GM12878 (cell line): Measurements from ENCODE around the gene CHAD. TPM values are rescaled to one million over a fixed set of nuclear protein-coding genes. Genes with fewer than 3 reads are reported as not detected.
A peak's percentile ranks its signal among the peaks of the same experiment; 100 is the strongest.

ENCODE experiments used
- ASH2L ChIP-seq: fragments of 300-600, 200-600 bp; sonication (generic); IDR thresholded peaks from 2 replicates; pipeline ENCODE4 v1.6.1; 2017; ENCODE audit warnings: low read depth, mild to moderate bottlenecking, borderline replicate concordance
- ATF3 ChIP-seq: IDR thresholded peaks from 2 replicates; pipeline ENCODE4 v1.6.1; 2011; ENCODE audit warnings: low read depth, mild to moderate bottlenecking, low read length, moderate library complexity, borderline replicate concordance; ENCODE audit errors: extremely low read depth
- BHLHE40 ChIP-seq, 2 experiments: fragments of 450-650 bp in 1 of 2; IDR thresholded peaks; 2 replicates each; pipeline ENCODE4 v1.6.1; 2011 to 2017; ENCODE audit warnings: low read depth in 2 of 2, borderline replicate concordance in 1 of 2, improper control_type of control experiment in 1 of 2, low read length in 1 of 2, mild to moderate bottlenecking in 1 of 2
- CBFB ChIP-seq: IDR thresholded peaks from 2 replicates; pipeline ENCODE4 v1.6.1; 2016; ENCODE audit warnings: antibody characterized with exemption, low read depth
- CBX5 ChIP-seq: sonication (generic); IDR thresholded peaks from 2 replicates; pipeline ENCODE4 v1.6.1; 2016; ENCODE audit warnings: low read depth, moderate library complexity, mild to moderate bottlenecking, inconsistent platforms
- CHD2 ChIP-seq: IDR thresholded peaks from 2 replicates; pipeline ENCODE4 v1.6.1; 2011; ENCODE audit warnings: low read depth, low read length, improper control_type of control experiment, borderline replicate concordance
- E4F1 ChIP-seq: fragments of 450-650 bp; IDR thresholded peaks from 2 replicates; pipeline ENCODE4 v1.6.1; 2018; ENCODE audit warnings: borderline replicate concordance, mild to moderate bottlenecking; ENCODE audit not compliant: partially characterized antibody
- EED ChIP-seq: sonication (generic); IDR thresholded peaks from 2 replicates; pipeline ENCODE4 v1.6.1; 2016; ENCODE audit warnings: antibody characterized with exemption, low read depth
- FOS ChIP-seq: IDR thresholded peaks from 3 replicates; pipeline ENCODE4 v1.6.1; 2011; ENCODE audit warnings: borderline replicate concordance; ENCODE audit not compliant: insufficient read length; ENCODE audit errors: extremely low read depth
- HDAC2 ChIP-seq: fragments of 200-600 bp; sonication (generic); IDR thresholded peaks from 2 replicates; pipeline ENCODE4 v1.6.1; 2017
- MYB ChIP-seq: fragments of 150-350 bp; IDR thresholded peaks from 2 replicates; pipeline ENCODE4 v1.6.1; 2014; ENCODE audit warnings: mild to moderate bottlenecking, low read depth, low read length, borderline replicate concordance
- NFYB ChIP-seq: IDR thresholded peaks from 2 replicates; pipeline ENCODE4 v1.6.1; 2011; ENCODE audit warnings: low read depth, mild to moderate bottlenecking, low read length, improper control_type of control experiment, moderate library complexity; ENCODE audit not compliant: insufficient read depth
- NR2C2 ChIP-seq: IDR thresholded peaks from 2 replicates; pipeline ENCODE4 v1.6.1; 2011; ENCODE audit warnings: borderline replicate concordance, low read depth; ENCODE audit not compliant: control insufficient read depth, insufficient read length
- POLR2AphosphoS2 ChIP-seq: IDR thresholded peaks from 2 replicates; pipeline ENCODE4 v1.6.1; 2011; ENCODE audit warnings: low read depth, mild to moderate bottlenecking, low read length, improper control_type of control experiment, moderate library complexity
- POLR2AphosphoS5 ChIP-seq: IDR thresholded peaks from 2 replicates; pipeline ENCODE4 v1.6.1; 2011; ENCODE audit warnings: mild to moderate bottlenecking, low read length, inconsistent platforms
- POU2F2 ChIP-seq: IDR thresholded peaks from 3 replicates; pipeline ENCODE4 v1.6.1; 2011; ENCODE audit warnings: low read depth, mild to moderate bottlenecking, low read length, borderline replicate concordance
- RELA ChIP-seq: fragments of 450-650 bp; IDR thresholded peaks from 2 replicates; pipeline ENCODE4 v1.8.0; 2014; ENCODE audit warnings: borderline replicate concordance; ENCODE audit not compliant: partially characterized antibody
- RFX5 ChIP-seq: IDR thresholded peaks from 2 replicates; pipeline ENCODE4 v1.6.1; 2011; ENCODE audit warnings: low read depth, low read length, improper control_type of control experiment
- ZNF217 ChIP-seq: fragments of 450-650 bp; IDR thresholded peaks from 2 replicates; pipeline ENCODE4 v1.6.1; 2017; ENCODE audit warnings: antibody characterized with exemption, mild to moderate bottlenecking
- ZNF274 ChIP-seq: IDR thresholded peaks from one replicate; pipeline ENCODE4 v1.8.0; 2011; ENCODE audit not compliant: insufficient read length, insufficient read depth
- polyA plus RNA-seq, 11 experiments: library from polyadenylated mRNA; depleted of rRNA in 4 of 11; unstranded in 6 of 11; stranded (reverse) in 5 of 11; fragments of >200 nt; fragmentation: Nextera tagmentation in 4 of 11; fragmentation: Illumina TruSeq in 1 of 11; extraction: Ambion mirVana in 4 of 11; extraction: Trizol in 1 of 11; gene quantifications; 1 replicate in 1 of 11; 2 replicates in 10 of 11; pipeline versions ENCODE4 v1.2.1 to v1.2.3, GENCODE V29; 2011 to 2016; ENCODE audit warnings: inconsistent platforms in 2 of 11, missing spikeins in 2 of 11, low read depth in 1 of 11
- total RNA-seq, 4 experiments: library from RNA; depleted of rRNA in 3 of 4; stranded (reverse); fragments of >200 nt in 3 of 4; fragmentation: Illumina TruSeq in 1 of 4; extraction: Trizol in 1 of 4; gene quantifications; 2 replicates each; pipeline versions ENCODE4 v1.2.1 to v1.2.3, GENCODE V29; 2013 to 2021
- TF ChIP-seq, protein P1 (sequence below): fragments of 450-650 bp; IDR thresholded peaks from 2 replicates; pipeline ENCODE4 v1.6.1; 2017; ENCODE audit warnings: mild to moderate bottlenecking, low read depth, inconsistent platforms; ENCODE audit not compliant: poor library complexity, severe bottlenecking

Gene CHAD
- total and polyA plus RNA-seq, 10 of the 15 experiments (the other 5 are each of a cell fraction or from before 2014, with no cell fraction given), result 0.06 TPM; not detected in 9

GRCh38 chr17:50478391-50479381 lies 10.0 kb upstream of the CHAD start, which contains the start of gene RSAD1 (continued):
- TF ChIP-seq CBX5 (no peak), FOS (no peak), ASH2L (0 out of 2 replicates have a peak, but pooled peaks have one; percentile 17), ZNF217 (peak; percentile 77), CBFB (no peak), POLR2AphosphoS5 (peak; percentile 74), NFYB (no peak), E4F1 (no peak), MYB (no peak), EED (no peak), POU2F2 (peak; percentile 80; the same call in 2 of the 3 replicates), HDAC2 (no peak), RELA (peak; percentile 72), ATF3 (peak; percentile 7; the same call in 1 of the 2 replicates), CHD2 (peak; percentile 71), POLR2AphosphoS2 (peak; percentile 63; the same call in 1 of the 2 replicates), NR2C2 (no peak), ZNF274 (no peak), RFX5 (no peak), BHLHE40 (IDR thresholded peaks at IDR 0.05; ENCODE audit: borderline replicate concordance in 1 of 2, low read depth in 2 of 2, low read length in 1 of 2) (peak; percentile 97 to 99)
- TF ChIP-seq, protein P1, sequence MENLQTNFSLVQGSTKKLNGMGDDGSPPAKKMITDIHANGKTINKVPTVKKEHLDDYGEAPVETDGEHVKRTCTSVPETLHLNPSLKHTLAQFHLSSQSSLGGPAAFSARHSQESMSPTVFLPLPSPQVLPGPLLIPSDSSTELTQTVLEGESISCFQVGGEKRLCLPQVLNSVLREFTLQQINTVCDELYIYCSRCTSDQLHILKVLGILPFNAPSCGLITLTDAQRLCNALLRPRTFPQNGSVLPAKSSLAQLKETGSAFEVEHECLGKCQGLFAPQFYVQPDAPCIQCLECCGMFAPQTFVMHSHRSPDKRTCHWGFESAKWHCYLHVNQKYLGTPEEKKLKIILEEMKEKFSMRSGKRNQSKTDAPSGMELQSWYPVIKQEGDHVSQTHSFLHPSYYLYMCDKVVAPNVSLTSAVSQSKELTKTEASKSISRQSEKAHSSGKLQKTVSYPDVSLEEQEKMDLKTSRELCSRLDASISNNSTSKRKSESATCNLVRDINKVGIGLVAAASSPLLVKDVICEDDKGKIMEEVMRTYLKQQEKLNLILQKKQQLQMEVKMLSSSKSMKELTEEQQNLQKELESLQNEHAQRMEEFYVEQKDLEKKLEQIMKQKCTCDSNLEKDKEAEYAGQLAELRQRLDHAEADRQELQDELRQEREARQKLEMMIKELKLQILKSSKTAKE, result no peak
